ENCODE data around the gene AUTS2.
A peak's percentile ranks its signal among the peaks of the same experiment; 100 is the strongest.

Gene AUTS2

DNA sequence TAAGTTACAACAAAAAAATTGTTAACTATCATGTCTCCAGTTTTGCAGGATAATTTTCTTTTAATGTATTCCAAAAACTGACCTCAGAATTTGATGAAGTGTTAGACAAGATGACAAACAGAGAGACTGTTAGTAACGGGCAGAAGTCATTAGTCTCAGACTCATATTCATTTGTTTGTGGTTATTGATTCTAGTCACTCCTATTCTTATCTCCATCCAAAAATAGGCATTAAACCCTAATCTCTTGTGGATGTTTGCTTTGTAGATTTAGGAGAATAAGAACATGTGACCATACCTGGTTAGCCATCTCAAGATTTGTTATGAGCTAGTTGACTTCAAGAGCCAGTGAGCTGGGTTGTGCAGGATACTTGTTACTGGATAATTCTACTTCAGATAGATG is 261.1 kb downstream of the AUTS2 start:
- no peak for DNase-seq (ENCODE audit: low spot score)

DNA sequence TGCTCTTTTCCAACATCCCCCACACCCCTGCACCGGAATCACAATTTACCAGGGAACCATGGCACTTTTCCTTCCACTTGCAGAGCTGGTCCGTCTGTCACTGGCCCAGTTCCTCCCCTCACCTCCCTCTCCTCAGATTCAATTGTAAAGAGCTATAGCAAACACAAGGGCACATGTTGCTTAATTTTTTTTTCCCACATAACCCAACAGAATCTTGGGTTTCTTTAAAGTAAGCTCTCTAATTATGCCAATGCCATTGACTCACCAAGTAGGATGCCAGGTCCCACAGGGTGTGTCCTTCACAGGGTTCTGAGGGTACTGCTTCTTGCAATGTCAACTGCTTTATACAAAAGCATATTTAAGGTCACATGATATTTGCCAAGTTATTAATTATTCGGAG is 262.2 kb downstream of the AUTS2 start:
- no peak for DNase-seq (ENCODE audit: low spot score)

DNA sequence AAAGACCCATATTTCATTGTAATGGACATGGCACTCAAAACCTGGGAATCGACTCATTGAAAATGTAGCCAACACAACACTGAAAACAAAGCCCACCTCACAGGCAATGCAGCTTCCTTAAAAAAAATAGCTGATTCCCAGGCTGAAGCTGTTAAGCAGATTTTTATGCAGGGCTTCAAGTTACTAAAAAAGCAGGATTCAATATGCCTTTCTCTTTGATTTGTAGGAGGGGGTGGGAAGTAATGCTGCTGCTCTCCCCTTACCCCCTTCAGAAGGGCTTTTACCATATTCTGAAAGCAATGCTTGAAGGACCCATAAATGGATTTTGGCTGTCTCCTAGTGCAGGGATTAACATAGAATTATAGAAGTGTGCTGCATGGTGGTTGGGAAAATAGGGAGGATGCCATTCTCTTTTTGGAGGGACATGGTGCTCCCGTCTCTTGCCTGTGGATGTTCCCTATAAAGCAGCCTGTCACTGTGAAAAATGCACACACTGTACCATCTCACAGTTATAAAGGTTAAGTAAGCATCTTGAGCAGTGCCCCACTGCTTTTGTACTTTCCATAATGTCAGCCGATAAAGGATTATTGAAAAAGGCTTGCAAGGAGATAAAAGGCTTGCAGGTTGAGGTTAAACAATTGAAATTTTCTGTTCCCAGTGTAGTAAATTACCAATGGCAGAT is 262.8 kb downstream of the AUTS2 start:
- no peak for DNase-seq (ENCODE audit: low spot score)

- DNase-seq (ENCODE audit: low spot score): no peak
Observed at GRCh38 chr7:69862413-69863064, 264.3 kb downstream of the AUTS2 start.

- DNase-seq (ENCODE audit: low spot score): no peak
Observed at GRCh38 chr7:69864274-69864673, 266.0 kb downstream of the AUTS2 start.

DNA sequence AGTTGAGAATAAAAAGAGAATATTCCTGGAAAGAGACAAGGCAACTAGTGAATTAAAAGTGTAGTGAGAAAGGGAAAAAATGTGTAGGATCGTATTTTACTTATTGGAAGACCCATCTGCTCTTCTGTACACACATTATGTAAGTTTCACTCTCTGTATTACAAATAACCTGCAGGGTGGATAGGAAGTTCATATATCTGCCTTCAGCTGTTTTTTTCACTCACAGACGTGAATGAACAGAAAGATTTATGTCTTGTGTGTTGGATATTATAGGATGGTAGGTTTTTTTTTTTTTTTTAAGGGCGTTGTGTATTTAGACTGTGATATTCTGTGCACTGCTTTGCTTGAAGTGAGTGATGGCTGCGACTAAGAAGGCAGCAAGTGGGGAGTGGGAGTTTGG is 266.5 kb downstream of the AUTS2 start:
- no peak for DNase-seq (ENCODE audit: low spot score)

DNA sequence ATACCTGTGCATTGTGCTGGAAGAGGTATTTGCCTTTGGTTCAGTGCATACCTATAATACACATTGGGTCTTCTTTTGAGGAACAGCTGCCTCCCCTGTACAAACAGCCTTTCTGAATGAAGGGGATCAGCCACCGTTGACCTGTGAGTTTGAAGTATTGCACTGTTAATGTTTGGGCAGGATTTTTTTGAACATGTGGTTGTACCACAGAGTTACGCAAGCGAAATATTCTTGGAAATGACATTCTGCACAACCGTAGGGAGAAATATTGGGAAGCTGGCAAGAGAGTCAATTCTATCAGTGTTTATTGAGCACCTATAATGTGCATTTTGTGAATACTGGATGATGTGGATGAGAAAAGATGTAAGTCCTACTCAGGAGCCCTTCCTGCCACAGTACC is 270.6 kb downstream of the AUTS2 start:
- DNase-seq (ENCODE audit: low spot score): no peak

- peak; percentile 81 for DNase-seq (ENCODE audit: low spot score)
Observed at GRCh38 chr7:69871213-69871885, 273.1 kb downstream of the AUTS2 start.

DNA sequence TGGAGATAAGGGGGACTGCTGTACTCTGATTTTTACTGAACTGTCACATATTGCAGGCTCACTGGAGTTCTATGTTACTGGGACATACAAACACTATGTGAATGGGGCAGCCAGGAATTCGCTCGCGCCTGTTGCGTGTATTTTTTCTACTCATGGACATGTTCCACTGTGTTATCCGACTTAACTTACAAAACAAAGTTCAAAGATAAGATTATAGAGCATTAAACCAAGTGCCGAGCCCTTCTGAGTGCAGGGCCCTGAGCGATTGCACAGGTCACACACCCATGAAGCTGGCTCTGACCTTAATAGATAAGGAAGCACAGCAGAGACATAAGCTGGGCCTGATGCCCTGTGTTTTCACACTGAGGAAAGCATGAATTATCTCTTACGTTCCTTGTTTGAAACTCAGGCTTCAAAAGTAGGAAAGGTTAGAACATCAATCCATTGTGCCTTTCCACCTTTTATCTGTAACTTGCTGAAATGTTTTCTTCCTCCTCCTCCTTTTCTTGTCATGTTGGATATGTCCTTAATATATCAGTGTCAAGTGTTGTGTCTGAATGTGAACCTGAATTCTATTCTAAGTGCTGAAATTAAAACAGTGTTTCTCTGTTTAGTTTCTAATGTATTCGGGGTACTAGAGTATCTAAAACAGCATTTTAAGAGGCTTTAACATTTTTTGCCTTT is 273.8 kb downstream of the AUTS2 start:
- no peak for DNase-seq (ENCODE audit: low spot score)

GRCh38 chr7:69873512-69873911 is 275.2 kb downstream of the AUTS2 start:
- no peak for DNase-seq (ENCODE audit: low spot score)

GRCh38 chr7:69878015-69878414 is 279.7 kb downstream of the AUTS2 start:
- DNase-seq (ENCODE audit: low spot score): no peak

DNA sequence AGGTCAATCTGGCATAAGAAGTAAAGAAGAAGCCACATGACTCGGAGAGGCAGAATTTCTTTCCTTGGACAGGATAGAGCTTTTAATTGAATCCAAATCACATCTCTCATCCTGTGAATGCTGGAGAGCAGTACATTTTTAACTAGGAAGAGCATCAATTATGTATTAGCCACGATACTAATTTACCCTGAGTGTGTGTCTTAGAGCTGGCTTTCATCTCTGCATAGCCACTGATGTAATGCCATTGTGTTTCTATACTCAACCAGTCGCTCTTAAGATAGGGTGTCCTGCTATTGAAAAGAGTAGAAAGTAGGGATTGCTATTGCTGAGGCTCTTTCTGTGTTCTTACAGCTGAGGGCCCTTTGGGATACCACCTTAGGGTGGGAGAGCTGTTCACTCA is 280.3 kb downstream of the AUTS2 start:
- DNase-seq (ENCODE audit: low spot score): no peak

DNA sequence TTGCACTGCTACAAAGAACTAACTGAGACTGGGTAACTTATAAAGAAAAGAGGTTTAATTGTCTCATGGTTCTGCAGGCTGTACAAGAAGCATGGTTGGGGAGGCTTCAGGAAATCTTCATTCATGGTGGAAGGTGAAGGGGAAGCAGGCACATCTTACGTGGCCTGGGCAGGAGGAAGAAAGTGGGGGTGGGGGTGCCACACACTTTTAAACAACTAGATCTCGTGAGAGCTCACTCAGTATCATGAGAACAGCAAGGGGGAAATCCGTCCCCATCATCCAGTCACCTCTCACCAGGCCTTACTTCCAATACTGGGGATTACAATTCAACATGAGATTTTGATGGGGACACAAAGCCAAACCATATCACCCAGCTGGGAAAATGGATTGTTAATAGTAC is 281.7 kb downstream of the AUTS2 start:
- DNase-seq (ENCODE audit: low spot score): no peak

- no peak for DNase-seq (ENCODE audit: low spot score)
Observed at GRCh38 chr7:69880840-69881239, 282.6 kb downstream of the AUTS2 start.

GRCh38 chr7:69882269-69882668 is 284.0 kb downstream of the AUTS2 start:
- no peak for DNase-seq (ENCODE audit: low spot score)

DNA sequence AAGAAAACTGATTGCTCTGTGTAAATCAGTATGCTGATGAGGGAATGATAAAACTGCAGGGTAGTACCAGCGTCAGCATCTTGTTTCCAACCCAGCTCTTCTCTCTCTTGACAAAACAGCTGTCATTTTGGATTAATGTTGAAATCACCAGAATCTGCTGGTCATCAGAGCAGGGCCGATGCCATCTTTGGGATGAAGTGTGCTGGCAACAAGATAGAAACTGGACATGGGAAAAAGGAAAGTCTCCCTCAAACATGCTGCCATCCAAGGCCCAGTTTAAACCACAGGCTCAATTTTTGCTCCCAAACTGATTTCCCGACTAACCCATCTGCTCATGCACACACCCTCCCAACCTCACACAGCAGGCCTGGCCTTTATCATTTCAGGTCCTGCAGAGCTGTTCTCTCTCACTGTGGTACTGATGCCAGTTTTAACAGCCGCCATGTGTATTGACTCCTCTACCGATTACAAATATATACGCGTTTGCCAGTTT is 285.2 kb downstream of the AUTS2 start:
- DNase-seq (ENCODE audit: low spot score): no peak

DNA sequence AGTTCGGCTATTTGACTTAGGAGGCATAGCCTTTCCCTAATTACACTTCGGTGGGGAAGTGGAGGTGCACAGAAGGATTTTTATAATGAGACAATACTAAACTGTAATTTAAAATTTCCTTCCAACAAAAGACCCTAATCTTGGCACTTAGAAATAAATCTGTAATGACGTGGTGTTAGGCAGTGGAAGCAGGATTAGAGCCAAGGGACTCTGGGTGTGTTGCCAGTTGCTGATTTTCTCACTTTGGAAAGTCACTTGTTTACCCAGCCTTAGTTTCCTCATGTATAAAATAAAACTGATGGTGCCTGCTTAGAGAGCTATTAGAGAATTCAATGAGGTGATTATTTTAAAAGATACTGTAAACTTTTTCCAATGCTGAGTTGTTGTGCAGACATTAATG is 287.2 kb downstream of the AUTS2 start:
- no peak for DNase-seq (ENCODE audit: low spot score)

- no peak for DNase-seq (ENCODE audit: low spot score)
Observed at GRCh38 chr7:69889338-69889975, 291.2 kb downstream of the AUTS2 start.

DNA sequence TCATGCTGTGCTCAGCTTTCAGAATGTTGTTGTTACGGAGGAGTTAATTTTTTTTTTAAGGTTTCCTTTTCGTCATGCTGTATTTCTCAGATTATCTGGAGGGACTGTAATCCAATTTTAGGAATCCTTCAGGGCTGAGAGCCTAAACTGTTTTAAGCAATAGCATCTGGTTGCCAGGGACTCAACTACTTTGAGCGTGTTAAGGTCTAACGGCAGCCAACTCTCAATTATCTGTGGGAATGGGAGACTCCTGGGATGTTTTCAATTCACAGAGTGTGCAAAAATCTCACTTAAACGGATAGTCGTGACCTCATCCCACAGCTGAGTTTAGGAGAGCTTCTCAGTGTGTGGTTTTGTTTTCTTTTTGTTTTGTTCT is 291.7 kb downstream of the AUTS2 start:
- DNase-seq (ENCODE audit: low spot score): no peak

DNA sequence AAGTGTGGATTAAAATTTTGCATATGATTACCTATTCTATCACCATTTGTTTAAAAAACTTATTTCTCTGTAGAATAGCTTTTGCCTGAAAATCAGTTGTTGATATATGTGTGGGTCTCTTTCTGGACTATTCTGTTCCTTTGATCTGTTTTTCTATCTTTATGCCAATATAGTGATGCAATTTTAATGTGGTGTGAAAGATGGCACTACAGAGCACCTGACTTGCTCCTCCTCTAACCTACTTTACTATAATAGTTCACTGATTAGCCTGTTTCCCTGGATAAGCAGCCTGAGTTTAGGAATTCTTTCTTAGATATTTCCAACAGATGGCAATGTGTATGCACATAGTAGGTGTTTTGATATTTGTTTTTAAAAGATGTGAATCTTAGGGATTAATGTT is 294.5 kb downstream of the AUTS2 start:
- DNase-seq (ENCODE audit: low spot score): no peak

DNA sequence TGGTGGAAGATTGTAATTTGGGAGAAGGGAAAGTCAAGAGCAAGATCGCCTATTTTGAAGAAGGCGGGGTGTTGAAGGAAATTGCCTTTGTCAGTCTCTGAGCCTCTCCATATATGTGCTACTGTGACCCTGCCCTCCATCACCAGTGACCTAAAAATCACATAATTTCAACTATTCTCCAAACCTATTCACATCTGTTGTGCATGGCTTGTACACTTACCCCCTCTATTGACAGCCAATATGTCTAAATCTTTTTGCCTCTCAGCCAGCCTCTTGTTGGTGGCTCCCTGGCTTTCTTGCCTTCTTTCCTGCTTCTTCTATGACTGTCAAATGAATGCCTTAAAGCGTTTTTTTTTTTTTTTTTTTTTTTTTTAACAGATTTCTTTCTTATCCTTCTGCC is 295.6 kb downstream of the AUTS2 start:
- peak; percentile 4 for DNase-seq (ENCODE audit: low spot score)

- no peak for DNase-seq (ENCODE audit: low spot score)
Observed at GRCh38 chr7:69895446-69895845, 297.2 kb downstream of the AUTS2 start.
